Effector memory CD8-positive, alpha-beta T cell (primary cell): ENCODE results near the gene COLEC12.
"Not testable (repeated sequence)": the region's sequence is repeated elsewhere in the genome, so short reads cannot be mapped to it uniquely, and the experiment has no call there.

Experiments
- ATAC-seq: fragments of 150-1000 bp; cut with Tn5 transposase; replicated peaks from 2 replicates; pipeline ENCODE4 v1.10.0; 2021; ENCODE audit warnings: mild to moderate bottlenecking, moderate library complexity
- DNase-seq, 3 experiments: peaks; one replicate each; pipeline ENCODE4 v3.0.0; 2021
- H3K27ac Mint-ChIP-seq, 2 donors: one replicate each; pipeline ENCODE4 v1.8.0; 2022; ENCODE audit warnings: mild to moderate bottlenecking in 2 of 2, mixed read lengths in 2 of 2, moderate library complexity in 2 of 2
- H3K27me3 Mint-ChIP-seq, 2 donors: one replicate each; pipeline ENCODE4 v1.8.0; 2022; ENCODE audit warnings: mixed read lengths in 2 of 2
- H3K36me3 Mint-ChIP-seq: one replicate; pipeline ENCODE4 v1.8.0; 2022; ENCODE audit warnings: mild to moderate bottlenecking, moderate library complexity, mixed read lengths; ENCODE audit not compliant: insufficient read depth
- H3K4me1 Mint-ChIP-seq, 2 donors: one replicate each; pipeline ENCODE4 v1.8.0; 2022; ENCODE audit warnings: low read depth in 2 of 2, mixed read lengths in 2 of 2
- H3K4me3 Mint-ChIP-seq, 2 donors: one replicate each; pipeline ENCODE4 v1.8.0; 2022; ENCODE audit warnings: mild to moderate bottlenecking in 2 of 2, mixed read lengths in 2 of 2, moderate library complexity in 2 of 2
- H3K9me3 Mint-ChIP-seq, 2 donors: one replicate each; pipeline ENCODE4 v1.8.0; 2022; ENCODE audit warnings: mixed read lengths in 2 of 2

COLEC12 gene

DNA sequence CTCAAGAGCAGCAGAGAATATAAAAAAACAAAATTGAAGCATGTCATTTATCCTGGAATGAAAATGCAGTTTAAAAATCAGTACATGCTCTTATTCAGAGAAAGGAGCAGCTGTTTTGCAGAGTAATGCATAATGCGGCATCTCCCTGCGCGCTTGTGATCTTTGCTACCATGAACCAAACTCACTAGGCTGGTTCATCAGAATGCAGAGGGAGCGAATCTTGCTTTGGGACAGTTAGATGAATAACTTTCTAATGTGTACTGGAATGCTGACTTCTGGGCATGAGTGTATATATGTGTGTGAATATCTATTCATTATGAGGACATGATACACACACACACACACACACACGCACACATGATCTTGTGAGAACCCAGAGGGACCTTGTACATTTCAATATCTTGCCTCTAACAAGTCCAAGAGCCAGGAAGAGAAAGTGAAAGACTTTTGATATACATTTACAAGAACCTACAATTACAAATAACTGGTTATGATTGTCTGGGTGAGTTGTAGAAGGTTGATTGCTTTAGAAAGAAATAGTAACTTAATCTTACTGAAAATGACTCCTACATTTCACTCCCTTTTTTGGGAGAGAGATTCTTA is 178.5 kb downstream of the COLEC12 start:
- Mint-ChIP-seq H3K27ac (no peak overlapping the region), H3K4me1 (peaks cover 3 to 5% of the 10 kb centered on the region in 2 donors), H3K4me3 (no peak overlapping the region), H3K9me3 (no peaks in the 10 kb centered on the region), H3K36me3 (no peaks in the 10 kb centered on the region), H3K27me3 (peaks cover 21 to 27% of the 10 kb centered on the region in 2 donors)
- DNase-seq, result no peak
- no peak for ATAC-seq

DNA sequence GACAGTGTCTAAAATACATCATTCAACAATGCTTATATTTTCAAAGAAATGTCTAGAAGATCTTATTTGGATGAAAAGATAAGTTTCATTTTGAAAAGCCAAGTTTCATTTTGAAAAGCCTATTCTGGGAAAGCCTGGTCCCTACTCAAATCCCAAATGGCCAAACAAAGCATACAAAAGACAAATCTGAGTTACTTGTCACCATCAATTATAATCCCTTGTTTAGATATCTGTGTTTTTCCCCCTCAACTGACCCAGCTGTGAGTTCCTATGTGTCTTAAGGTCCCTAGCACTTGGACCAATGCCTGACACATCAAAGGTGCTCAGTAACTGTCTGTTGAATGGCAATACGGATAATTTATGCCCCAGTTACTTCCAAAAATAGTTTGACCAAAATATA is 180.3 kb downstream of the COLEC12 start:
- Mint-ChIP-seq H3K27ac (no peak overlapping the region), H3K27me3 (peaks cover 21 to 27% of the 10 kb centered on the region in 2 donors), H3K9me3 (no peaks in the 10 kb centered on the region), H3K36me3 (no peaks in the 10 kb centered on the region), H3K4me3 (no peak overlapping the region), H3K4me1 (peaks cover 3 to 5% of the 10 kb centered on the region in 2 donors)
- DNase-seq (no peak), ATAC-seq (no peak)

DNA sequence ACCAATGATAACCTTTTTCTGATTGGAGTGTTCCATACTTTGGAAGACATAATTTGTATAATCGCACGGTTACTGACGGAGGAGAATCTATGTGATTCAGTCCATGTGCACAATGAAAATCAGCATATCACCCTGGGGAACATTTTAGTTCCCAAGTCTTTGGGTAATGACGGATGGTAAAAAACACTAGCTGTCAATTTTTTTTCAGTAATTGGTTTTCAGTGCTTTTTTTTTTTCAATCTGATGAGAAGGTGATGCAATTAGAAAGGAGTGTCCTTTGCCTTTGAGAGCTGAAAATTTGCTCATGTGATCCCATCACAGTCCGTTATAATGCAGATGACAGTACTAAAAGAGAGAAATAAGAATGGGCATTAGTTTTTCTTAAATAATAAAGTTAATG is 180.8 kb downstream of the COLEC12 start:
- Mint-ChIP-seq H3K36me3 (no peaks in the 10 kb centered on the region), H3K4me1 (peaks cover 3 to 5% of the 10 kb centered on the region in 2 donors), H3K9me3 (no peaks in the 10 kb centered on the region), H3K27me3 (peaks cover 21 to 27% of the 10 kb centered on the region in 2 donors), H3K4me3 (no peak overlapping the region), H3K27ac (no peak overlapping the region)
- DNase-seq (no peak), ATAC-seq (no peak)

DNA sequence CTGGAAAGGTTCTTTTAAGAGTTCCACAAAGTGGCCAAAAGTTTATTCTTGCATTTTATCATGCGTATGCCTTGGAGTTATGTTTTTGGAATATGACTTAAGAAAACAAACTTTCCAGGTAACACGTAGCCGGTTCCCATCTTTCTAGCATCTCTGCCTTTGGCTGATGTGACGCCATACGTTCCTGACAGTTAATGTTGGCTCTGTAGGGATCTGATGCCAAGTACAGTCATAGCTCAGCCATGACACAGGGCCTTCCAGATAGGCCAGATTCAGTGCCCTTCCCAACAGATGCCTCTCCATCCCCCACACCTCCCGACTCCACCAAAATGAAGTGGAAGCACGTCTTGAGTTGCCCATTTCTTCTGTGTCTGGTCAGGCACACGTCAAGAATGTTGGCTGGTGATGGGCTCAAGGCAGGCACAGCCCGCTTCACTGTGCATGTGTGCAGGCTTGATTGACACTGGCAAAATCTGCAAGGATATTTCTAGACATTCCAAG is 181.7 kb downstream of the COLEC12 start:
- DNase-seq (no peak), ATAC-seq (no peak)
- H3K4me1 Mint-ChIP-seq, result peaks cover 3 to 5% of the 10 kb centered on the region in 2 donors
- H3K4me3 Mint-ChIP-seq, result no peak overlapping the region
- H3K27ac Mint-ChIP-seq, result no peak overlapping the region
- H3K9me3 Mint-ChIP-seq, result no peaks in the 10 kb centered on the region
- no peaks in the 10 kb centered on the region for H3K36me3 Mint-ChIP-seq
- peaks cover 21 to 27% of the 10 kb centered on the region in 2 donors for H3K27me3 Mint-ChIP-seq

DNA sequence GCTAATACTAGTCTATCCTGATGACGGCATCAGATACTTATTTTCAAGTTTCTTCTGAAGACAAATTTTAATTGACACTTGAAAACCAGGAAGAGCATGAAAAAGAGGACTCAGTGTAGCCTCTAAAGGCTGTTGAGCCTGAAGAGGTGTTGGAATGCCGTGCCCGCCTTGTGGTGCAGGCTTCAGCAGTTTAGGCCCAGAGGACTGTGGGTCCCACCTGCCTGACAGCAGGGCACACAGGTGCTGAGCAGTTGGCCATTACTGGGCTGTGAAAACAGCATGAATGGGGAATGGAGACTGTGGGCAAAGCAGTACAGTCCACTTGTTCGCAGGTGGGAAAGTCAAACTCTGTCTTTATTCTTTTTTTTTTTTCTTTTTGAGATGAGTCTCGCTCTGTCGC is 182.9 kb downstream of the COLEC12 start:
- peaks cover 1 to 2% of the 10 kb centered on the region in 2 donors for H3K4me1 Mint-ChIP-seq
- H3K27ac Mint-ChIP-seq, result no peak overlapping the region
- H3K4me3 Mint-ChIP-seq, result no peak overlapping the region
- H3K36me3 Mint-ChIP-seq, result no peaks in the 10 kb centered on the region
- peaks cover 18 to 22% of the 10 kb centered on the region in 2 donors for H3K27me3 Mint-ChIP-seq
- ATAC-seq (no peak), DNase-seq (no peak)
- H3K9me3 Mint-ChIP-seq, result no peaks in the 10 kb centered on the region

DNA sequence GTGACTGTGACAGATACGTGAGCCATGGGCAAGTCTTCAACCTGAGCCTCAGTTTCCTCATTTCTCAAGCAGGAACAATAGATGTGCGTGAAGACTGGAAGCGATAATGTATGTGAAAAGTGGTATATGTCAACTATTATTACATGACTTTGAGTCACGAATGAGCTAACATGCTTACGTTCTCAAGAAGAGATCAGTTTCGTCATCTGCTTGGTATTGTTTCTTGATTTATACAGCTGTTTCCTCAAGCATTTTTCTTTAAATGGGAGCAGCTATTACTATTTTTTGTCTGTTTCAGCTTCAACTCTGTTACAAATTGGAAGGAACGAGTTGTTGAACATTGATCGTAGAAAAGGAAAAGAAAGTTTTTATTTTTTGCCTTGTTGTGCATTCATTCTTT is 184.1 kb downstream of the COLEC12 start:
- Mint-ChIP-seq H3K4me3 (no peak overlapping the region), H3K4me1 (no peaks in the 10 kb centered on the region), H3K27me3 (peaks cover 15 to 20% of the 10 kb centered on the region in 2 donors), H3K9me3 (no peaks in the 10 kb centered on the region), H3K36me3 (no peaks in the 10 kb centered on the region), H3K27ac (no peak overlapping the region)
- DNase-seq (no peak), ATAC-seq (no peak)

DNA sequence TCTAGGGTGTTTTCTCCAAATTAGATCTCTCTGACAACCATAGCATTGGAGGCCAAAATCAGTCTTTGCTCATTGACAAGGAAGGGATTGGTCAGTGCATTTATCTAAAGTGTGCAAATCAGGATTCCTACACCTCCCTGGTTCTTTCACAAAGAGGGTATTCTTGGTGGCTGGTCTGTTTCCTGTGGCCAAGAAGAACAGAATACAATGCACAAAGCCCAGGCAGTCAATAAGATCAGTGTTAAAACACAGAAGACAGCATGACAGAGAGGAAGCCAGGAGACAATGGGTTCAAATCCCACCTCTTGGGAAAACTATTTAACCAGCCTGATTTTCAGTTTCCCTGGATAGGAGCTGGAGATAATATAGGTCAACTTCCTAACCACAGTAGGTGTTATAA is 186.6 kb downstream of the COLEC12 start:
- Mint-ChIP-seq H3K27ac (no peak overlapping the region), H3K36me3 (no peaks in the 10 kb centered on the region), H3K9me3 (no peaks in the 10 kb centered on the region), H3K4me3 (no peak overlapping the region), H3K4me1 (no peaks in the 10 kb centered on the region), H3K27me3 (peaks cover 15 to 18% of the 10 kb centered on the region in 2 donors)
- DNase-seq (no peak), ATAC-seq (no peak)

DNA sequence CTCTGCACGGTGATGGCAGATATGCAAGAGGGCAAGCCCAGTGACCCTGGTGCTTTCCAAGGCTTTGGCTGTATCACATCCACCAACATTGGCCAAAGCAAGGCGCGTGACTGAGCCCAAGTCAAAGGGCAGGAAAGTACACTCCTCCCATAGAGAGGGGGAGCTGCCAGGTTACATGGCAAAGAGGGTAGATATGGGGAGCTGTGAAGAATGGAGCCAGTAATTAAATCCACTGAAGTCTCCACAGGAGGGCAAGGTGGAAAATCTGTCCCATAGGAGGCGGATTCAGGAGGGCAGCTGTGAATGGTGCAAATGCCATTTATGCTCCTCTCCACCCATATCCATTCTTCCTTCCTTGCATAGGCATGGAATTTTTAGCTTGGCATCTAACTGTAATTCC is 188.1 kb downstream of the COLEC12 start:
- no peaks in the 10 kb centered on the region for H3K4me1 Mint-ChIP-seq
- H3K36me3 Mint-ChIP-seq, result peaks cover under 1% of the 10 kb centered on the region
- no peak for ATAC-seq
- H3K27ac Mint-ChIP-seq, result no peak overlapping the region
- DNase-seq, result no peak
- H3K4me3 Mint-ChIP-seq, result no peak overlapping the region
- no peaks in the 10 kb centered on the region for H3K9me3 Mint-ChIP-seq
- H3K27me3 Mint-ChIP-seq, result peaks cover 30 to 33% of the 10 kb centered on the region in 2 donors

DNA sequence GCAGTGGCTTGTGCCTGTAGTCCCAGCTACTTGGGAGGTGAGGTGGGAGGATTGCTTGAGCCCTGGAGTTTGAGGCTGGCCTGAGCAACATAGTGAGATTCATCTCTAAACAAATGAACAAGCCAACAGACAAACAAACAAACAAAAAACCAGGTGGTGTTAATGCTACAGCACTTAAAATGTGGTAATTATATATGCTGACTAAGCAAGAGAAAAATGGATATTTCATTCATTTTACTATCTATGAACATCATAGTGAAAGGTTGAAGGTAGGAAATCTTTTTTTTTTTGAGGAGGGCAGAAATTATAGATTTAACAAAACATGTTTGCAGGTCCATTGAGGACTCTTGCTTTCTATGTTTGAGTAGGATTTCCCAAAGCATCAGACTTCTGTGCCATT is 190.5 kb downstream of the COLEC12 start:
- H3K27me3 Mint-ChIP-seq, result peaks cover 45 to 57% of the 10 kb centered on the region in 2 donors
- no peak overlapping the region for H3K27ac Mint-ChIP-seq
- H3K36me3 Mint-ChIP-seq, result peaks cover 3% of the 10 kb centered on the region
- DNase-seq (no peak), ATAC-seq (no peak)
- no peak overlapping the region for H3K4me3 Mint-ChIP-seq
- H3K4me1 Mint-ChIP-seq, result no peaks in the 10 kb centered on the region
- H3K9me3 Mint-ChIP-seq, result no peaks in the 10 kb centered on the region

DNA sequence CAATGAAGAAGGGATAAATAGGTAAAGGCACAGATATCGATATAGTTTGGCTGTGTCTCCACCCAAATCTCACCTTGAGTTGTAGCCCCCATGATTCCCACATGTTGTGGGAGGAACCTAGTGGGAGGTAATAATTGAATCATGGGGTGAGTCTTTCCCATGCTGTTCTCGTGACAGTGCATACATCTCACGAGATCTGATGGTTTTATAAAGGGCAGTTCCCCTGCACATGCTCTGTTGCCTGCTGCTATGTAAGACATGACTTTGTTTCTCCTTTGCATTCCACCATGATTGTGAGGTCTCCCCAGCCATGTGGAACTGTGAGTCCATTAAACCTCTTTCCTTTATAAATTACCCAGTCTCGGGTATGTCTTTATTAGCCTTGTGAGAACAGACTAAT is 192.4 kb downstream of the COLEC12 start:
- H3K36me3 Mint-ChIP-seq, DNase-seq, H3K27ac Mint-ChIP-seq, H3K4me1 Mint-ChIP-seq, H3K4me3 Mint-ChIP-seq, H3K9me3 Mint-ChIP-seq, ATAC-seq: not testable (repeated sequence)
- H3K27me3 Mint-ChIP-seq, result peaks cover 56 to 72% of the 10 kb centered on the region in 2 donors

DNA sequence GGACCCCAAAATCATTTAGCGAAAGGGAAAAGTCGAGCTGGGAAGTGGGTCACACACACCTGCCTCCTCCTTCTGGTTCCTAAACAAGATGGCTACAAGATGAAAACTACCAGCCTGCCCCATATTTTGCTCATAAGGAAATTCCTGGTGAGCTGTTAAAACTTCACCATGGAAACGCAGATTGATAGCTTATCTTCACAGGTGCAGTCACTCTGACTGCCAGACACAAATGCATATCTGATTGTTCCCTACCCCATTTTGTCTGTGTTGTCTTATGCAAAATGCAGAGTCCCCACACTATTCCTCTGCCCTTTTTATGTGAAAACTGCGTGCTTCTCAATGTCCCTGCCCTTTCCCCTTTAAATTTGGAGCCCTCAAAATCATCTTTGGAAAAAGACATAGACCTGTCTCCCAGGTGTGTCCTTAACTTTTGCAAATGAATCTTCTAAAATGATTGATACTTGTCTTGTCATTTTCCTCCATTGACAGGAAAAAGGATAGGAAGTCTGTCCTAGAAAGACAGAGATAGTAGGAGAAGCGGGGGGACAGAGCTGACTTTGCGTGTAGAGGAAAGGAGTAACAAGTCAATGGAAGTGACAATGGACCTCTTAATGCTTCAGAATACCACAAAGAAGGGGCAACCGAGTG is 193.8 kb downstream of the COLEC12 start:
- peaks cover 3% of the 10 kb centered on the region for H3K36me3 Mint-ChIP-seq
- no peaks in the 10 kb centered on the region for H3K4me1 Mint-ChIP-seq
- no peak overlapping the region for H3K4me3 Mint-ChIP-seq
- ATAC-seq (no peak), DNase-seq (no peak)
- H3K9me3 Mint-ChIP-seq, result no peaks in the 10 kb centered on the region
- H3K27me3 Mint-ChIP-seq, result peaks cover 49 to 67% of the 10 kb centered on the region in 2 donors
- H3K27ac Mint-ChIP-seq, result no peak overlapping the region

DNA sequence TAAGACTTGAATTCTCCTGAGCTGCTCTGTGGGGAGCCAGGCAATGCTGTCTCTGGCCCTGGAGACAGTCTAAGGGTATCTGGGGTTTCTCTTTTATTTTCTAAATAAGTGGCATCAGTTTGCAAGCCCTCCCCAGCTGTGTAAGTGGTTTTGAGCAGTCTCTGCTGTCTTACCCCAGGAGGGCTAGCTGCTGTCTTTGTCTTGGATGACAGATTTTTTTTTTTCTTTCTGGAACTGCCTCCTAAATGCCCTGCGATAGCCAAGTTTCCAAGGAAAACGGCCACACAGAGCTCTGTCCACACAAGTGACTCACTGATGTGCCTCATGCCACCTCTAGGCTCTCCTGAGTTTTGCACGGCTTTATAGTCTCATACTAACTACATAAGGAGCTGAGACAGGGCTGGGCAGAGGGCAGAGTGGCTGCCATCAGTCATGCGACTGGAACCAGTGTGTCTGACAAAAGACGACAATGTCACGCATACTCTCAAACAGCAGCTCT is 195.4 kb downstream of the COLEC12 start:
- no peaks in the 10 kb centered on the region for H3K4me1 Mint-ChIP-seq
- ATAC-seq (no peak), DNase-seq (no peak)
- peaks cover 3% of the 10 kb centered on the region for H3K36me3 Mint-ChIP-seq
- peaks cover 43 to 65% of the 10 kb centered on the region in 2 donors for H3K27me3 Mint-ChIP-seq
- no peak overlapping the region for H3K27ac Mint-ChIP-seq
- H3K9me3 Mint-ChIP-seq, result no peaks in the 10 kb centered on the region
- no peak overlapping the region for H3K4me3 Mint-ChIP-seq

DNA sequence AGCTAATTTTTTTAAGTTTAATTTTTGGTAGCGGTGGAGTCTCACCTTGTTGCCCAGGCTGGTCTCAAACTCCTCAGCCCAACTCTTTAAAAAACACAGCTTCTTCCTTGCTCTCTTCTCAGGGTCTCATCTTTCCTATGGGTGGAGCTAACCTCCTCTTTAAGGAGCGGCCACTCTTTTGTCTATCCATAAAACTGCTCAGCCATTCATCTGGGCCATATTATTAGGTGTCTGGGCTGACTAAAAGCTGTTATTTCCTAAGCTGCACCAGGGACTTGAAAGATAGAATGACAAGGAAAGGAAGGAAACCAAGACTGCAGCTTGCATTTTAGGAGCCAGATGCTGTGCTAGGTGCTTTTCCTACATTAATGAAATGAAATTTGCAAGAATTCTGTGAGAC is 196.9 kb downstream of the COLEC12 start:
- Mint-ChIP-seq H3K4me3 (no peak overlapping the region), H3K27me3 (peaks cover 37 to 61% of the 10 kb centered on the region in 2 donors), H3K36me3 (peaks cover 3% of the 10 kb centered on the region), H3K9me3 (no peaks in the 10 kb centered on the region), H3K4me1 (no peaks in the 10 kb centered on the region), H3K27ac (no peak overlapping the region)
- ATAC-seq (no peak), DNase-seq (no peak)

DNA sequence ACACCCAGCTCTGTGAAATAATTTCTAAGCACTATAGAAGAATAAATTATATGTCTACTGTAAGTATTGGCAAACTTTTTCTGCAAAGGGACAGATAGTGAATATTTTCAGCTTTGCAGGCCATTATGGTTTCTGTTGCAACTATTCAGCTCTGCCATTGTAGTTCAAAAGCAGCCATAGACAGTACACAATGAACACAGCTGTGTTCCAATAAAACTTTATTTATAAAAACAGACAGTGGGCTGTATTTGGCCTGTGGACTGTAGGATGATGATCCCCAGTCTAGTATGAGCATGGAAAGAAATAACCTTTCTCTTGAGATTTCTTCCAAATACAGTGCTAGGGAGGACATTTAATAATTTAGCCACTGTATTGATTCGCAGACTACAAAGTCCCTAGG is 197.5 kb downstream of the COLEC12 start:
- Mint-ChIP-seq H3K27me3 (peaks cover 31 to 55% of the 10 kb centered on the region in 2 donors), H3K4me1 (no peaks in the 10 kb centered on the region), H3K36me3 (peaks cover 3% of the 10 kb centered on the region), H3K9me3 (no peaks in the 10 kb centered on the region), H3K4me3 (no peak overlapping the region), H3K27ac (no peak overlapping the region)
- ATAC-seq, result no peak
- DNase-seq, result no peak
